ENCODE measurements around the gene IHH. TPM values are rescaled to one million over a fixed set of nuclear protein-coding genes. Genes with fewer than 3 reads are reported as not detected.

Gene IHH
- total RNA-seq, 4 donors from 2014 or later = 0.48 TPM; not detected in 3

DNA sequence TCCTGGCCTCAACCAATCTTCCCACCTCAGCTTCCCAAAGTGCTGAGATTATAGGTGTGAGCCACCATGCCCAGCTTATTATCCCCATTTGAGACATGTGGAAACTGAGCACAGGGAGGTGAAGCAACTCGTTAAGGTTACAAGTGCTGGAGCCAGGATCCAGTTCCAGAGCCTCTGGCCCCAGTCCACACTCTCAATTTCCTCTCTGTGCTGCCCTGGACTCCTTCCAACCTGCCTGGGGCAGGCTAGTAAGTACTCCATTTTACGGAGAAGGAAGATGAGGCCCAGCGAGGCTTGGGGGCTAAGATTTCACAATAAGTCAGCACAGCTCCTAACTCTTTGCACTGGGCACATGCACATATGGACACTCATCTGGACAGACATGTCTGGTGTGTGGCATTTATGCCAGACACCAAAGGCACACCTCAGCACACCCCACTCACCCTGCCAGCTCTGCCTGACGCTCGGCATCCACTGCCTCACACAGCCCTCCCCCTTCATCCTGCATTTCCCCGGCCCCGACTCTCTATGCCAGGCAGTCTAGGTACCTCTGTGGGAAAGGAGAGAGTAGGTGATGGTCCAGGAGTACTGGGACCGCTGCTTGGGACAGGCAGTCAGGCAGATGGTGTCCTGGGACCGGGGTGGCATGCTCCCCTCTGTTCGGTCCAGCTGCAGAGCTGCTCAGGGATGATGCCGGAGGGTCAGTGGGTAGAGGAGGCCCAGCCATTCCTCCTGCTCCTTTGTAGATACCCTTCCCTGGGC is 39.9 kb downstream of the IHH start:
- TF ChIP-seq, protein P1, sequence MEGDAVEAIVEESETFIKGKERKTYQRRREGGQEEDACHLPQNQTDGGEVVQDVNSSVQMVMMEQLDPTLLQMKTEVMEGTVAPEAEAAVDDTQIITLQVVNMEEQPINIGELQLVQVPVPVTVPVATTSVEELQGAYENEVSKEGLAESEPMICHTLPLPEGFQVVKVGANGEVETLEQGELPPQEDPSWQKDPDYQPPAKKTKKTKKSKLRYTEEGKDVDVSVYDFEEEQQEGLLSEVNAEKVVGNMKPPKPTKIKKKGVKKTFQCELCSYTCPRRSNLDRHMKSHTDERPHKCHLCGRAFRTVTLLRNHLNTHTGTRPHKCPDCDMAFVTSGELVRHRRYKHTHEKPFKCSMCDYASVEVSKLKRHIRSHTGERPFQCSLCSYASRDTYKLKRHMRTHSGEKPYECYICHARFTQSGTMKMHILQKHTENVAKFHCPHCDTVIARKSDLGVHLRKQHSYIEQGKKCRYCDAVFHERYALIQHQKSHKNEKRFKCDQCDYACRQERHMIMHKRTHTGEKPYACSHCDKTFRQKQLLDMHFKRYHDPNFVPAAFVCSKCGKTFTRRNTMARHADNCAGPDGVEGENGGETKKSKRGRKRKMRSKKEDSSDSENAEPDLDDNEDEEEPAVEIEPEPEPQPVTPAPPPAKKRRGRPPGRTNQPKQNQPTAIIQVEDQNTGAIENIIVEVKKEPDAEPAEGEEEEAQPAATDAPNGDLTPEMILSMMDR (IDR thresholded peaks at IDR 0.05) = no peak
- no peak for DNase-seq (ENCODE audit: low spot score)
- no peak for ATAC-seq (ENCODE audit: low FRiP score)

DNA sequence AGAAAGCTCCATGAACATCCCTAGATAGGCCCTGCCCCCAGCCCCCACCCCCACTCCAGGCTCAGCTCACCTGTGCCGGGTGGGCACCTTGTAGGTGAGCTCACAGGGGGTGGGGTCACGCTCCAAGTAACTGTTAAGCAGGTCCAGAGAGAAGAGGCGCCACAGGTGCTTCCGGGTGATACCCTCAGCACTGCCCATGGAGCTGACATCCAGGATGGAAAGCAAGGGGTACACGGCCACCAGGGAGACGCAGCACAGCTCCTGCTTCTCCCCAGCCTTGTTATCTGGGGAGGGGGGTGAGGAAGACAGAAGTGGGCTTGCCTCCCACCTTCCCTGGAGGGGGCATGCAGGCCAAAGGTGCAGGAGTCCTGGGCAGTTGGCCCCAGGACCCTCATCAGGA is 41.3 kb downstream of the IHH start:
- DNase-seq (ENCODE audit: low spot score) (no peak), ATAC-seq (ENCODE audit: low FRiP score) (no peak)
- TF ChIP-seq, protein P1 (IDR thresholded peaks at IDR 0.05) = no peak

DNA sequence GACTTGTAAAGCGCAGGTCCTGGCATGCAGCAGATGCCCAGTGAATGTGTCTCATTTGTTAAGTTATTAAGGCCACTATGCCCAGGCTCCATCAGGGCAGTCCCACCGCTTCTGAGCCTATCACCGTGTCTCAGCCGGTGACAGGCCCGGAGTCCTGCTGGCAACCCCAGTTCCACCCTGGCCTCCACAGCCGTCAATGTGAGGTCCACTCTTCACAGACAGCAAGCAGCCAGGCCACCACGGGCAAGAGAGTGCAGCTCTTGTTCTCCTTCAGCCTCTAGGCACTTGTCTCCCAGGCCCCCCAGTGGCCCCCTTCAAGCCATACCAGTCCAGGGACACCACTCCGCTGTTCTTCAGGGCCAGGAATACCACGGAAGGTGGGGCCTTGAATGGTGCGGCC is 42.0 kb downstream of the IHH start:
- ATAC-seq (ENCODE audit: low FRiP score) = no peak
- TF ChIP-seq, protein P1 (IDR thresholded peaks at IDR 0.05) = no peak
- DNase-seq (ENCODE audit: low spot score) = no peak

DNA sequence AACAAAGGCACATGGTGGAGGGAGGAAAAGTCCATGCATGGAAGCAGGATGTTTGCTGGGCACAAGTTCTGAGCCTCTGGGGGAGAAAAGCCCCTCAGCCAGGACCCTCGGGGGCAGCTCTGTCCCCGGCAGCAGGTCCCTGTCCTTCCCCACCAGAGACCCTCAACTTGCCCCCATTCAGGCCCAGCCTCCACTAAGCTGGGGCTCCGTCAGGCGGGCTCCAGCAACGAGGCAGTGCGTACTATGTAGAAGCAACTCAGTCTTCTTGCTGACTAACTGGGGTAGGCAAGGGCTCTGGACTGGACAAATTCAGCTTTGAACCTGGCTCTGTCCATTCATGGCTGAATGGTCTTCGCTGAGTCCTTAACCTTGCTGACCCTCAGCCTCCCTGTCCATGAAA is 42.4 kb downstream of the IHH start:
- TF ChIP-seq, protein P1 (IDR thresholded peaks at IDR 0.05) = no peak
- DNase-seq (ENCODE audit: low spot score) = no peak
- ATAC-seq (ENCODE audit: low FRiP score) = no peak

DNA sequence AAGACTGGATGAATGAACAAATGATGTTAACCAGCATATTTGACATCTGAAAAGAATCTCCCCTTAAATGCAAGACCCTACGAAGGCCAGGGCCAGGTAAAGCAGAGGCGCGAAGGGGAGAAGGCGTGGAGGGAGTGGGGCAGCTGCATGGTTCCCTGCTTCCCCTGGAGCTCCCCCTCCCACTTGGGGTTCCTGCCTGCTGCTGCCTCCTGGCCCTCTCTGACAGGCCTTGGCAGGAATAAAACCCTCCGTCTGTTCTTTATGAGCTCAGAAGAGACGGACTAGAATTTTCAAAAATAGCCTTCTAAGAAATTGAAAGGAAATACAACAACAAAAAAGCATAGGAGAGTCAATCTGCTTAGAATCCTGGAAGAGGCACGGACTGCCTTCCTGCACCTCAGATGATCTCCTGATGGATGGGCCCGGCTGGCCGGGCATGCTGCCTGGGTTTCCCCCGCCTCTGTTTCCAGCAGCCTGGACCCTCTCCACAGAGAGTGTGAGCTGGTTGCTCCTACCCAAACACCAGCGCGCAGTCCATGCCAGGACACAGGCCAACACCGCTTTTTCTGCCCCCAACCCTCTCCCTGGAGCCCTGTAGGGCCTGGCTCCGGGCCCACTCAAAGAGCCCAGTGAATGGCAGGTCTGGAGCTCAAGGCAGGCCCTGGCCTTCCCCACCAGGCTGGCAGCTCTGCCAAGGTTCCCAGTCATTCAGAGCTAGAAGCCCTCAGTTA is 43.4 kb downstream of the IHH start:
- DNase-seq (ENCODE audit: low spot score) (no peak), ATAC-seq (ENCODE audit: low FRiP score) (no peak)
- TF ChIP-seq, protein P1 (IDR thresholded peaks at IDR 0.05) = no peak

DNA sequence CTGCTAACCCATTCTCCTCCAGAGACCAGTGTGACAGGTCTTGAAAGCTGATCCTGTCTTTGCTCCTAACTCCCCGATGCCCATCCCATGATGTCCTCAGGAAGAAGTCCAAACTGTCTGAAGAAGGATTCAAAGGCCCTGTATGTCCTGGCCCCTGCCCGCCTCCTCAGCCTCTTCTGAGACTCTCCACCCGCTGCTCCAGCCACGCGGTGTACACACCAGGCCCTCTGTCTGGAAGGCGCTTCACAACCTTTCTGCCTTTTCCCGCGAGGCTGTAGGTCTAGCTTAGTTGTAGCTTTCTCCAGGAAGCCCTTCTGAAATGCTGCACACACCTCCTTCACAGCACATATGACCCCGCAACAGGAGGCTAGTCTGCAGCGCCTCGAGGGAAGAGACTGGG is 44.0 kb downstream of the IHH start:
- ATAC-seq (ENCODE audit: low FRiP score) (no peak), DNase-seq (ENCODE audit: low spot score) (no peak)
- TF ChIP-seq, protein P1 (IDR thresholded peaks at IDR 0.05) = no peak

DNA sequence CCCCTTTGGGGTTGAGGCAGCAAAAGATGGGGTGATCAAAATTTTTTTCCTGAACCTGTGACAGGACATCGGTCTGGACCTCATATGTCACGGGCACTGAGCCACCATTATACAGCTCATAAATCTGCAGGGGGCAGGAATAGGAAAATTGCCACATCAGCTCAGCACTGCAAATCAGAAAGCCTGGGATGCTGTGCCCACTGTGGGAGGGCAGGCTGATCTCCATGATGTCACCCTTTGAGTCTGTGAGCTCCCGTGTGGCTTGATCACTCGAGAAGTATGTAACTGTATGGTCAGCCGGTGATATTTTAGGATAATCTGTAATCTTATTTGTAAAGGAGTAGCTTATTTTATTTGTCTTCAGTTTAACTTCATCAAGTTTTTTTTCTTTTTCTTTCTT is 49.8 kb downstream of the IHH start:
- DNase-seq (ENCODE audit: low spot score) (no peak), ATAC-seq (ENCODE audit: low FRiP score) (no peak)
- TF ChIP-seq, protein P1 (IDR thresholded peaks at IDR 0.05) = no peak
